Ascending aorta (tissue), 2 donors: ENCODE measurements around the gene LMBR1. TPM values are rescaled to one million over a fixed set of nuclear protein-coding genes. Genes with fewer than 3 reads are reported as not detected.

Experiments used
- DNase-seq, 2 donors: peaks; one replicate each; pipeline ENCODE4 v3.0.0-alpha.2; 2019; ENCODE audit warnings: low spot score in 2 of 2
- H3K27ac ChIP-seq, 2 donors: fragments of 200-600 bp; sonication (generic); one replicate each; pipeline ENCODE4 v1.5.1; 2016 to 2017; ENCODE audit warnings: mild to moderate bottlenecking in 1 of 2
- H3K27me3 ChIP-seq: fragments of 200-600 bp; sonication (generic); one replicate; pipeline ENCODE4 v1.5.1; 2017
- H3K36me3 ChIP-seq, 2 donors: fragments of 200-600 bp; sonication (generic); one replicate each; pipeline ENCODE4 v1.5.1; 2016
- H3K4me1 ChIP-seq, 2 donors: fragments of 200-600 bp; sonication (generic); one replicate each; pipeline ENCODE4 v1.5.1; 2016 to 2017; ENCODE audit warnings: mild to moderate bottlenecking in 1 of 2
- H3K4me3 ChIP-seq, 2 donors: fragments of 200-600 bp; sonication (generic); one replicate each; pipeline ENCODE4 v1.5.1; 2016 to 2017; ENCODE audit warnings: mild to moderate bottlenecking in 1 of 2
- H3K9me3 ChIP-seq, 2 donors: fragments of 200-600 bp; sonication (generic); one replicate each; pipeline ENCODE4 v1.5.1; 2016
- intact Hi-C: fragments of 100-400 bp; cut with DNase I; formaldehyde crosslinking; loops from one replicate; pipeline ENCODE4 v1.15.1; 2023
- total RNA-seq: library from RNA; depleted of rRNA; stranded (reverse); fragments of >200 nt; gene quantifications from one replicate; pipeline ENCODE4 v1.1.0, GENCODE V29; 2016
- TF ChIP-seq, protein P1 (sequence below), 3 experiments: fragments of 200-600 bp in 2 of 3; fragments of 450-650 bp in 1 of 3; sonication (generic) in 2 of 3; IDR thresholded peaks; one replicate each; pipeline ENCODE4 v1.5.1; 2016 to 2019; ENCODE audit warnings: antibody characterized with exemption in 3 of 3, mild to moderate bottlenecking in 1 of 3, moderate library complexity in 1 of 3

The LMBR1 gene
- total RNA-seq, 1 donor from 2014 or later: 14.8 TPM

DNA sequence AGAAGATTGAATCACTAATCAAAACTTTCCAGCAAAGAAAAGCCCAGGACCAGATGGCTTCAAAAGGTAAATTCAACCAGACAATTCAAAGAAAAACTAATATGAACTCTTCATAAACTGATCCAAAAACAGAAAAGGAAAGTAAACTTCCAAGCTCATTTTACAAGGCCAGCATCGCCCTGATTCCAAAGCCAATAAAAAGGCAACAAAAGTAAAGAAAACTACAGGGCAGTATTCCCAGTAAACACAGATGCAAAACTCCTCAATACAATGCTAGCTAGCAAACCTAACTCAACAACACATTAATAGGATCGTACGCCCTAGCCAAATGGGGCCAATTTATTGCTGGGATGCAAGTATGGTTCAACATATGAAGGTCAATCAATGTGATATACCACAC, 199.4 kb downstream of the LMBR1 start:
- no peak overlapping the region for H3K4me3 ChIP-seq
- intact Hi-C loops: no loop called here
- no peak for DNase-seq
- H3K4me1 ChIP-seq: no peaks in the 10 kb centered on the region
- peaks cover 0 to 11% of the 10 kb centered on the region in 2 donors for H3K9me3 ChIP-seq
- H3K36me3 ChIP-seq: no peaks in the 10 kb centered on the region
- no peaks in the 10 kb centered on the region for H3K27me3 ChIP-seq
- no peak overlapping the region for H3K27ac ChIP-seq
- TF ChIP-seq, protein P1, sequence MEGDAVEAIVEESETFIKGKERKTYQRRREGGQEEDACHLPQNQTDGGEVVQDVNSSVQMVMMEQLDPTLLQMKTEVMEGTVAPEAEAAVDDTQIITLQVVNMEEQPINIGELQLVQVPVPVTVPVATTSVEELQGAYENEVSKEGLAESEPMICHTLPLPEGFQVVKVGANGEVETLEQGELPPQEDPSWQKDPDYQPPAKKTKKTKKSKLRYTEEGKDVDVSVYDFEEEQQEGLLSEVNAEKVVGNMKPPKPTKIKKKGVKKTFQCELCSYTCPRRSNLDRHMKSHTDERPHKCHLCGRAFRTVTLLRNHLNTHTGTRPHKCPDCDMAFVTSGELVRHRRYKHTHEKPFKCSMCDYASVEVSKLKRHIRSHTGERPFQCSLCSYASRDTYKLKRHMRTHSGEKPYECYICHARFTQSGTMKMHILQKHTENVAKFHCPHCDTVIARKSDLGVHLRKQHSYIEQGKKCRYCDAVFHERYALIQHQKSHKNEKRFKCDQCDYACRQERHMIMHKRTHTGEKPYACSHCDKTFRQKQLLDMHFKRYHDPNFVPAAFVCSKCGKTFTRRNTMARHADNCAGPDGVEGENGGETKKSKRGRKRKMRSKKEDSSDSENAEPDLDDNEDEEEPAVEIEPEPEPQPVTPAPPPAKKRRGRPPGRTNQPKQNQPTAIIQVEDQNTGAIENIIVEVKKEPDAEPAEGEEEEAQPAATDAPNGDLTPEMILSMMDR (IDR thresholded peaks at IDR 0.05): no peak

DNA sequence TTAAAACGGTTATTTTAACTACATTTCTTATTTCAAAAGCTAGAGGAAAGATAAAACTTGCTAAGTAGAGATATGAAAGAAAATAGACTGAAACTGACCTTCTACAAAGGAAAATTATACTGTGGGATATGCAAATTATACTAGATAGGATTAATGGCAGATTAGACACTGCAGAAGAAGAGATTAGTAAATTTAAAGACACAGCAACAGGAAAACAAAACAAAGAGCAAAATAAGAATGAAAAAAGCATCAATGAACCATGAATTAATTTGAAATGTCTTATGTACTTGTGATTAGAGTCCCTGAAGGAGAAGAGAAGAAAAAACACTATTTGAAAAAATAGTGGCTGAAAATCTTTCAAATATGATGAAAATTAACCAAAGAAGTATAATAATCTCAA, 200.1 kb downstream of the LMBR1 start:
- intact Hi-C loops: no loop called here
- Histone ChIP-seq H3K4me1 (no peaks in the 10 kb centered on the region), H3K4me3 (no peak overlapping the region), H3K27ac (no peak overlapping the region), H3K9me3 (peaks cover 0 to 9% of the 10 kb centered on the region in 2 donors), H3K27me3 (no peaks in the 10 kb centered on the region), H3K36me3 (no peaks in the 10 kb centered on the region)
- no peak for DNase-seq
- TF ChIP-seq, protein P1 (IDR thresholded peaks at IDR 0.05): no peak

DNA sequence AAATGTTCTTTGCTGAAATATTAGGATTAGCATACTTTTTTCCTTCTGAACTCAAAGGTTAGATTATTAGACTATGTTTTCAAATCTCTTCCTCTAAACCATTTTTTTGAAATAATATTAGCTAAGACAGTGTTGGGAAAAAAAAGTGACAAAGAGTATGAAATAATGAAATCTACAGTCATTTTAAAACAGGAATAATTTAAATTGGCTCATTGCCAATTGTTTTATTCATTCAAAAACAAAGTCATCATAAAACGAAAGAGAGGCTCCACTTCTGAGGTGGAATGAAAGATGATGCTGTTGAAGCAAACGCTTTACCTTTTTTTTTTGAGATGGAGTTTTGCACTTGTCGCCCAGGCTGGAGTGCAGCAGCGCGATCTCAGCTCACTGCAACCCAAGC, 201.2 kb downstream of the LMBR1 start:
- TF ChIP-seq, protein P1 (IDR thresholded peaks at IDR 0.05): no peak
- Histone ChIP-seq H3K4me1 (no peaks in the 10 kb centered on the region), H3K9me3 (peaks cover 0 to 6% of the 10 kb centered on the region in 2 donors), H3K27ac (no peak overlapping the region), H3K27me3 (no peaks in the 10 kb centered on the region), H3K4me3 (no peak overlapping the region), H3K36me3 (no peaks in the 10 kb centered on the region)
- DNase-seq: no peak
- intact Hi-C loops: no loop called here

DNA sequence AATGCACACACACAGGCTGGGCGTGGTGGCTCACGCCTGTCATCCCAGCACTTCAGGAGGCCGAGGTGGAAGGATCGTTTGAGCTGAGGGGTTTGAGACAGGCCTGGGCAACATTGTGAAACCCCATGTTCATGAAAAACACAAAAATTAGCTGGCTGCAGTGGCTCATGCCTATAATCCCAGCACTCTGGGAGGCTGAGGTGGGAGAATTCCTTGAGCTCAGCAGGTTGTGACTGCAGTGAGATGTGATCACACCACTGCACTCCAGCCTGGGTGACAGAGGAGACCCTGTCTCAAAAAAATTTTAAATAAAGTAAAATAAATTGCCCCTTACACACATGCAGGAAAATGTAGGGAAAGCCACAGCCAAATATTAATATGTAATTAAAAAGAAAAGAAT, 208.3 kb downstream of the LMBR1 start:
- Histone ChIP-seq H3K27ac (no peak overlapping the region), H3K36me3 (peaks cover 16 to 20% of the 10 kb centered on the region in 2 donors), H3K9me3 (no peaks in the 10 kb centered on the region), H3K4me1 (no peaks in the 10 kb centered on the region), H3K4me3 (no peak overlapping the region), H3K27me3 (no peaks in the 10 kb centered on the region)
- intact Hi-C loops: no loop called here
- TF ChIP-seq, protein P1 (IDR thresholded peaks at IDR 0.05): no peak
- DNase-seq: no peak

DNA sequence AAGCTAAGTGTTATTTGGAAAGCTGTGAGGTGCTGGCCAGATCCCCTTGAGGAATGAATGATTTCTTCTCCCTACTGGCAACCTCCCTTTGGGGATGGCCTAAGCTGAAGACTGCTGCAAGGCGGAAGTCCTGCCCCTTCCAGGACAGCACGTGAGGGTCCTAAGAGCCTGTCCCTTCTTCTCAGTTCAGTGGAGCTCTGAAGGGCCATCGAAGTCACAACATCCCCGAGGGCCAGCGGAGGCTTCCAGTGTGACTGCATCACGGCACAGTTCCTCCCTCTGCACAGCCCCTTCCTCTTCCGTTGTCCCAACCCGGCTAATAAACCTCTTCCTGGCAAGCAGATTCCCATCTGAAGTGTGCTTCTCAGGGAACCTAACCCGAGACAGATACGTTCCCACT, 208.7 kb downstream of the LMBR1 start:
- peaks cover 20 to 22% of the 10 kb centered on the region in 2 donors for H3K36me3 ChIP-seq
- TF ChIP-seq, protein P1 (IDR thresholded peaks at IDR 0.05): no peak
- no peak for DNase-seq
- H3K27ac ChIP-seq: no peak overlapping the region
- intact Hi-C loops: no loop called here
- no peaks in the 10 kb centered on the region for H3K27me3 ChIP-seq
- H3K4me1 ChIP-seq: no peaks in the 10 kb centered on the region
- H3K9me3 ChIP-seq: no peaks in the 10 kb centered on the region
- no peak overlapping the region for H3K4me3 ChIP-seq

DNA sequence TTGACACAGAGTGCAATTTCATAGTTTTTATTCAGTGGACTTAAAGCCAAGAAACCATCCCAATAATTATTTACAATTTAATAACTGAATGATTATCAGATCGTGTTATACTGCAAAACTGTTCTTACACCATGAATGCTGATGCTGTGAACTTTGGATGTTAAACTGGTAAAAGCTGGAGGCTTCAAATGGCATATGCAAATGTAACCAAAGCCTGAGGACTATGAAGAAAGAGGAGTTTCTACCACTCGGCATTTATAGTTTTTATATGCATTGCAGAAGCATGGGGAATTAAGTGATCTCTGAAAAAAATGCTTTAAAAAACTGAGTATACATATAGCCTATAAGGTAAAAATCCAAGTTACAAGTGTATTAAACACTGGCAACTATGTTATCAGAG, 210.1 kb downstream of the LMBR1 start:
- intact Hi-C loops: no loop called here
- TF ChIP-seq, protein P1 (IDR thresholded peaks at IDR 0.05): no peak
- peaks cover 26 to 35% of the 10 kb centered on the region in 2 donors for H3K36me3 ChIP-seq

More for the DNA sequence above, 210.1 kb downstream of the LMBR1 start:
- DNase-seq: no peak
- H3K9me3 ChIP-seq: no peaks in the 10 kb centered on the region
- H3K4me1 ChIP-seq: no peaks in the 10 kb centered on the region
- no peak overlapping the region for H3K27ac ChIP-seq
- no peak overlapping the region for H3K4me3 ChIP-seq
- no peaks in the 10 kb centered on the region for H3K27me3 ChIP-seq
